Muscle of arm (tissue), 12 donors: ENCODE measurements around the gene CMC1. TPM values are rescaled to one million over a fixed set of nuclear protein-coding genes. Genes with fewer than 3 reads are reported as not detected.
A peak's percentile ranks its signal among the peaks of the same experiment; 100 is the strongest.

ENCODE experiments used
- DNase-seq: peaks from one replicate; pipeline ENCODE4 v3.0.0-alpha.2; 2013
- polyA plus RNA-seq, 12 donors: library from polyadenylated mRNA; unstranded; fragments of 120-200 nt; gene quantifications; one replicate each; pipeline ENCODE4 v1.2.1, GENCODE V29; 2013; ENCODE audit not compliant: insufficient read length in 12 of 12

The CMC1 gene
- polyA plus RNA-seq, 12 donors: 17.6 to 54.6 (median 22.4) TPM; not detected in 1

GRCh38 chr3:28294667-28295413 is 53.4 kb downstream of the CMC1 start:
- no peak for DNase-seq

GRCh38 chr3:28295898-28296490 is 54.6 kb downstream of the CMC1 start:
- DNase-seq: no peak

- DNase-seq: no peak
Measured at GRCh38 chr3:28299705-28300104, 58.3 kb downstream of the CMC1 start.

- no peak for DNase-seq
Measured at GRCh38 chr3:28300345-28300962, 59.0 kb downstream of the CMC1 start.

- no peak for DNase-seq
Measured at GRCh38 chr3:28301688-28302087, 60.3 kb downstream of the CMC1 start.

GRCh38 chr3:28308196-28308595 is 66.8 kb downstream of the CMC1 start:
- no peak for DNase-seq

GRCh38 chr3:28315711-28316110 is 74.3 kb downstream of the CMC1 start:
- DNase-seq: no peak

- DNase-seq: no peak
Measured at GRCh38 chr3:28316226-28316625, 74.8 kb downstream of the CMC1 start.

GRCh38 chr3:28317438-28318022 is 76.1 kb downstream of the CMC1 start:
- no peak for DNase-seq

GRCh38 chr3:28320981-28321380 is 79.6 kb downstream of the CMC1 start:
- DNase-seq: no peak

- no peak for DNase-seq
Measured at GRCh38 chr3:28322464-28322863, 81.0 kb downstream of the CMC1 start.

- DNase-seq: no peak
Measured at GRCh38 chr3:28326458-28326926, 85.1 kb downstream of the CMC1 start.

- DNase-seq: peak; percentile 27
Measured at GRCh38 chr3:28328188-28329151, 87.1 kb downstream of the CMC1 start.

- DNase-seq: no peak
Measured at GRCh38 chr3:28334552-28334951, 93.1 kb downstream of the CMC1 start.

- no peak for DNase-seq
Measured at GRCh38 chr3:28335246-28335645, 93.8 kb downstream of the CMC1 start.

- no peak for DNase-seq
Measured at GRCh38 chr3:28337230-28337629, 95.8 kb downstream of the CMC1 start.

GRCh38 chr3:28343144-28343543 is 101.7 kb downstream of the CMC1 start:
- no peak for DNase-seq

GRCh38 chr3:28345690-28346089 is 104.3 kb downstream of the CMC1 start:
- no peak for DNase-seq

- peak; percentile 29 for DNase-seq
Measured at GRCh38 chr3:28347374-28348264, 106.2 kb downstream of the CMC1 start.

GRCh38 chr3:28348265-28348628 is 106.8 kb downstream of the CMC1 start:
- no peak for DNase-seq
